DMS53 treated with DMSO at 0.1 percent for 48 hours (cell line): ENCODE measurements around the gene STRIP2.
"Not testable (repeated sequence)": the region's sequence is repeated elsewhere in the genome, so short reads cannot be mapped to it uniquely, and the experiment has no call there.

Source experiments
- DNase-seq: peaks from one replicate; lab custom pipeline; 2025; ENCODE audit not compliant: unreplicated experiment; lab: John Stamatoyannopoulos, UW

Gene STRIP2

GRCh38 chr7:129422727-129423126 lies 11.5 kb upstream of the STRIP2 start:
- no peak for DNase-seq

DNA sequence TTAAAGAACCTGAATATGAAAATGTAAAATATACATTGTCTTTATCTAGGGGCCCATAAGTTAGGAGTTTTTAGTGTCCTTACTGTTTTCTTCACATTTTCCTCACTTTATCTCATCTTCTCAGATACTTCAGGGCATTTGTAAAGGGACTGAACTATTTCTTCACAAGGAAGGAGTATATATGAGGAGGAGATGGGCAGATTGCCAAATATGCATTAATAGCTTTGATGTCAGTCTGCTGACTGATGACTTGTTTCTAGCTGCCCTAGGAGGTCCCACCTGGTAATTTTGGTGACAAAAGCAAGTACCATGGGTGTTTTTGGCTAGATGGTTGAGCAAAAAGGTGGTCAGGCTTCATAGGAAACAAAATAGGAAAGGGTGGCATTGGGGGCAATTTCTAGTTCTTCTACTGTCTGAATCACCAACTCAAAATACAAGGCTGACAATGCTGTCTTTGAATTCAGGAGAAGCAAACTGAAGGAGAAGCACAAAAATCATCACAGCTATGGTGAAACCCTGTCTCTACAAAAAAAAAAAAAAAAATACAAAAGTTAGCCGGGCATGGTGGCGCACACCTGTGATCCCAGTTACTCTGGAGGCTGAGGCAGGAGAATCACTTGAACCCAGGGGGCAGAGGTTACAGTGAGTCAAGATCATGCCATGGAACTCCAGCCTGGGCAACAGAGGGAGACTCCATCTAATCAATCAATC lies 10.4 kb upstream of the STRIP2 start:
- no peak for DNase-seq

DNA sequence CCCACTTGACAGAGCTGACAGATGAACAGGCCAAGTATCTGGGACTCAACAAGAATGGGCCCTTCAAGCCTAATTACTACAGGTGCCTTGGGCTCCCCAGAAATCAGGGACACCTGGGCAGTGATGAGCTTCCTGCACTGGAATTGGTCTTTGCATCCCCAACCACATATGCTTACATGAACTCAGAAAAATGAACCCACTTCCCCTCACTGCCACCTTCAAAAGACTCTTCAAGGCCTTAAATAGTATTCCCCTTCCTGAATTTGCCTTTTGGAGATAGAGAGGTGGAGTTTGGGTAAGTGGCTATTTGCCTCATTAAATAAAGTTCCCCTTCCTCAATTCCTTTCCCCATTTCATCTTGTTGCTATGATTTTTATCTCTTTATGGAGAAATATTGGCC lies 7.8 kb upstream of the STRIP2 start:
- no peak for DNase-seq

DNA sequence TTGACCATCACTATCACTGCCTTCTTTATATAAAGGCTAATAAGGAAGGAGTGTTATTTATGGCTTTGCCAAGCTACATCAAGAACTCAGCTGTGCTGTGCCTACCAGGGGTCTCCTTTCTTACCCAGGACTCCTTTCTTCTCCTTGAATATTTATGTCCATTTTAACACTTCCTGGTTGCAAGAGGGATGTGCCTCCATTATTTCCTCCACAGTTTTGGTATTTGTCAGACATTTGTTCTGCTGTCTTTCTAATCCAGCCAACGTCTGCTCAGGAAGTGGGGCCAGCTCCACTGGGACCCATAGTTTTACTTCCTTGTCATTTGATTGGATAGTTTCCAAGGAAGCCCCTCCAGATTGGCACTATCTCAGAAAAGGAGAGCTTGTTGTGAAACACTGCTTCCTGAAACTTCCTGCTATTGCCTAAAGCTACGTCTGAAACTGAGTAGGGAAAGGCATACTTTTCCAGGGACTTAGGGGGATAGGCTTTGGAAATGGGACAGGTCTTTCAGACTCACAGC lies 6.6 kb upstream of the STRIP2 start:
- DNase-seq: no peak

DNA sequence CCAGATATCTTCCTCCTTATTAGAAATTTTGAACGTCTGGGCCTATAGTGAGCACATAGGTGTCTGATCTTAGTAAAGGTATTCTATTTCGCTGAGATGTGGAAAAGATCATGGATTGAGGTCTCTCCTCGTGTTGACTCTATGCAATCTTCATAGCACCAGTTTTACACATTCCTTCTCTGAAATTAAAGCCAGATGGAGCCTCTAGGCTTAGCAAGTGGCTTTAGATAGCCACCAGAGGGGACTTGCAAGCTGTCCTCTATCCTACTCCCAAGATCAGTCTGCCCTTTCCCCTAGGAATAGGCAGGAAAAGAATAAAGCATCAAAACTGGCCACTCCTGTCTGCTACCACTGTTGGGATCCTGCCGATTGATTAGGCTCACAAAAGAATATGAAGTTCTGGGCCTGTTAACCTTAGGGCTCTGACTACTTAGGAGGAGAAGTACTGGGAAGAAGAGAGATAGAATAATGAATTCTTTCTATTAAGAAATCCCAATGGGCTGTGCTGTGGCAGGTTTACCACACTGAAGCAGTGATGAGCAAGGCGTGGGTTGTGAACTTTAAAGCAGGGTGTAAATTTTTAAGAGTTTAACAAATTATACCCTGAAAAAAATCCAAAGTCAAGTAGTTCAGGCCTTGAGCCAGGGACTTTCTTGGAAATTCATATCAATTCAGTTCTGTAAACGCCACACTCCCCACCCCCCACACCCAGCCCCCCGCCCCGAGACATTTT lies 2.2 kb upstream of the STRIP2 start:
- DNase-seq: no peak

- DNase-seq: no peak
These were observed 565 bp downstream of the STRIP2 start for GRCh38 chr7:129434675-129435318.

GRCh38 chr7:129435414-129435829 lies 1.2 kb downstream of the STRIP2 start:
- no peak for DNase-seq

GRCh38 chr7:129436335-129436923 lies 2.2 kb downstream of the STRIP2 start:
- DNase-seq: no peak

DNA sequence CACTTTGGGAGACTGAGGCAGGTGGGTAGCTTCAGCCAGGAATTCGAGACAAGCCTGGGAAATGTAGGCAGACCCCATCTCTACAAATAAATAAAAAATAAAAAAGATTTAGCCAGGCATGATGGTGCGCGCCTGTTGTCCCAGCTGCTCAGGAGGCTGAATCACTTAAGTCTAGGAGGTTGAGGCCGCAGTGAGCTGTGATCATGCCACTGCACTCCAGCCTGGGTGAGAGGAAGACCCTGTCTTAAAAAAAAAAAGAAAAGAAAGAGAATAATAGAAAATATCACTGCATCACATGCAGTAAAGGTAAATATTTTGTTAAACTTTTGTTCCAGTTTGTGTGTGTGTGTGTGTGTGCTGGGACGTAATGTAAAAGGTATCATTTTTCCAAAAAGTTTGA lies 3.0 kb downstream of the STRIP2 start:
- no peak for DNase-seq

DNA sequence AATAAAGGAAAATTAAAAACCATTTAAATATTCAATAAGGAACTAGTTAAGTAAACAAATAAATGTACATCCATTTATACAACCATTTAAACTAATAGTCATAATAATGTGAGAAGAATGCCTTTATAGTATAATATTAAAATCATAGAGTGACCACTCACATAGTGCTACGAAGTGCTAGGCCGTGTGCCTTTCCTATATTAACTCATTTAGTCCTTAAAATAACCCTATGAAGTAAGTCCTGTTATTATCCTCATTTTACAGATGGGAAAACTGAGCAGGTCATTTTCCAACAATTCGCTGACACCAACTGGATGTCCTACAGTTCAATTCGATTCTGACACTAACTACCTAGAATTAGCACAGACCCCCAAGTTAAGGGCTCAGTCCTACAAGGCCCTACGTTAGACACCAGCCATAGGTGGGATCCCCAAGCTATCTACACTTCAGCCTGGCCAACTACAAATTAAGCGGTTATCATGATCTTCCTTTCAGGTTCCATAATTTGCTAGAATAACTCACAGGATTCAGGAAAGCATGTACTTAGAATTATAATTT lies 4.1 kb downstream of the STRIP2 start:
- no peak for DNase-seq

GRCh38 chr7:129438839-129439651 lies 4.8 kb downstream of the STRIP2 start:
- DNase-seq: no peak

DNA sequence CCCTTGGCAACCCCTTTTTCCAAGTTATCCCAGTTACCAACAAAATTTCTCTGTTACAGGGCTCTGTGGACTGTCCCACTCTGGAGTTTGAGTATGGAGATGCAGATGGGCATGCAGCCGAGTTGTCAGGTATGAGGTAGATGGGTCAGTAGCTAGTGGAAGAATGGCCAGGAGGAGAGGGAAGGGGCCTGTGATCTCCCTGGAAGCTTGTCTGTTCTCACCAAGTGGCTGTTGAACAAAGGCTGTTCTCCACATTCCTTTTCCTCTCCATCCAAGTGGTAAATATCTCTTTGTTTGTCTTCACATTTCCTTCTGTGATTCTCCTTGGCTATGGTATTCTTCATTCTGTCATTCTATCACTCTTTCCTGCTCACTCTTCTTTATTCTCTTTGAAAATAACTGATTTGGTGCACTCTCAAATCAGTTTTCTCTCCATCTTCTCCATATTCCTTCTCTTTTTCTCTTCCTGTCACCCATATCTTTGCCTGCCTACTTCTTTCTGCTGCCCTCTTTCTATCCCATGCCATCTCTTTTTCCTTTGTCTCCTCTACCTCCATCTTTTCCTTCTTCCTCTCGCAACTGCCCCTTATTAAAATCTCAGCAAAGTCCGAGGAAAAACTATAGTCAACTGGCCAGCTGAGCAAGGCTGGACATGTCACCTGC lies 5.9 kb downstream of the STRIP2 start:
- DNase-seq: no peak

GRCh38 chr7:129443612-129444011 lies 9.4 kb downstream of the STRIP2 start:
- DNase-seq: no peak

DNA sequence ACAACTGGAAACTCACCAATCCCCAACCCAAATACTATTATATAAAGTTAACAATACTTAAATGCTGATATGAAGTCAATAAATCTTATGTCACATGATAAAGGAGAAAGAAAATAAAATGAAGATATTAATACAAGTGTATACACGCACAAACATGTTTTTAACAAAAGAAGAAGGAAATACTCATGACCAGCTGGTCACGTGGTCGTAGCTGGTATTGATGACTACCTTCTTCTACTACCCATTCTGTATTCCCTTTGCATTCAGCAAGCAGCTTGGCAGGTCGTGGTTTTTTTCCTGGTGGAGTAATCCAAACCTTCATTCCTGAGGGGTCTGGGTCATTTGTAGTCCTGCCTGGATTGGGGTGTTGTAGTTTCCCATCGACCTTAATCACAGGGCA lies 10.5 kb downstream of the STRIP2 start:
- not testable (repeated sequence) for DNase-seq

GRCh38 chr7:129446925-129447324 lies 12.7 kb downstream of the STRIP2 start:
- not testable (repeated sequence) for DNase-seq

DNA sequence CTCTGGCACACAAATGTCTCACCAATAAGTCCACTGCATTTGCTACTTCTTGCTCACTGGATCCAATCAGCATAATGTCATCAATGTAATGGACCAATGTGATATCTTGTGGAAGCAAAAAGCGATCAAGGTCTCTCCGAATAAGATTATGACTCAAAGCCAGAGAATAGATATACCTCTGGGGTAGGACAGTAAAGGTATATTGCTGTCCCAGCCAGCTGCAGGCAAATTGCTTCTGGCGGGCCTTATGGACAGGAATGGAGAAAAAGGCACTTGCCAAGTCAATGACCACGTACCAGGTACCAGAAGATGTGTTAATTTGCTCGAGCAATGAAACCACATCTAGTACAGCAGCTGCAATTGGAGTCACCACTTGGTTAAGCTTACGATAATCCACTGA lies 13.2 kb downstream of the STRIP2 start:
- DNase-seq: not testable (repeated sequence)

GRCh38 chr7:129448608-129449007 lies 14.4 kb downstream of the STRIP2 start:
- not testable (repeated sequence) for DNase-seq

- DNase-seq: no peak
These were observed 16.1 kb downstream of the STRIP2 start for GRCh38 chr7:129450295-129450694.

- DNase-seq: no peak
These were observed 18.5 kb downstream of the STRIP2 start for GRCh38 chr7:129452589-129453231.
